ENCODE data around the gene RASA4B.
"Not testable (repeated sequence)": the region's sequence is repeated elsewhere in the genome, so short reads cannot be mapped to it uniquely, and the experiment has no call there.

The RASA4B gene

DNA sequence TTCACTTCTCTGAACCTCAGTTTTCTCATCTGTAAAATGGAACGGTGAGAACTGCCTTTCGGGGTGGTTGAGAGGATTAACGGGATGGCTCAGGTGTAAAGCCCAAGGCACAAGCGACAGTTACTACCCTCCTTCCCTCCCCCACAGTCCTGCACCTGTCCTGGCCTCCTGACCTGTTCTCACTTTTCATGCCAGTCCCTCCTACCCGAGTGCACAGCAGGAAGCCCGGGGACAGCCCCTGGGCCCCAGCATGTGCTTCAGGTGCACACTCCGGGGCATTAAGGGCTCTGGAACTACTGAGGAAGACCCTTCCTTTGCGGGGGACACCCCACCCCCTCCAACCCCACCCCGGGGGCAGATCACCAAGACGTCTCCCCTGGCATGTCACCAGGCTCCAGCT lies 626 bp downstream of the RASA4B start:
- H3K79me1 ChIP-seq (ENCODE audit: low read depth, low read length); H3K14ac ChIP-seq (ENCODE audit: low read length); H2BK120ac ChIP-seq (ENCODE audit: low read depth, low read length); H3K23ac ChIP-seq (ENCODE audit: low read depth, low read length, poor library complexity); H3K9ac ChIP-seq (ENCODE audit: low read depth, low read length, poor library complexity); H3K27me3 ChIP-seq (ENCODE audit: control insufficient read depth in 3 of 3, insufficient read depth in 3 of 3, low read depth in 1 of 3, low read length in 3 of 3); DNase-seq (ENCODE audit: low spot score); H3K4me2 ChIP-seq (ENCODE audit: insufficient read depth, low read length, poor library complexity, severe bottlenecking); H3K4me1 ChIP-seq (ENCODE audit: control insufficient read depth in 2 of 2, insufficient read depth in 1 of 2, low read depth in 1 of 2, low read length in 2 of 2); H3K4me3 ChIP-seq (ENCODE audit: low read length in 2 of 2); H4K91ac ChIP-seq (ENCODE audit: low read depth, low read length, poor library complexity); H3K9me3 ChIP-seq (replicated peaks in 1 of 2; ENCODE audit: control insufficient read depth in 2 of 2, insufficient read depth in 1 of 2, low read depth in 1 of 2, low read length in 2 of 2); H3K4ac ChIP-seq (ENCODE audit: low read length); H4K8ac ChIP-seq (ENCODE audit: low read depth, low read length); H2AFZ ChIP-seq (ENCODE audit: low read length); H3K18ac ChIP-seq (ENCODE audit: low read length); H2BK5ac ChIP-seq (ENCODE audit: low read length); H2BK12ac ChIP-seq (ENCODE audit: low read length); H2BK15ac ChIP-seq (ENCODE audit: low read length); H2AK5ac ChIP-seq (ENCODE audit: low read depth, low read length); H3K36me3 ChIP-seq (replicated peaks in 1 of 2; ENCODE audit: control insufficient read depth in 2 of 2, insufficient read depth in 2 of 2, low read length in 2 of 2); H3K27ac ChIP-seq (replicated peaks; ENCODE audit: low read length): not testable (repeated sequence)
- no CpG with 5 or more reads among the region's 10 CpGs for WGBS, 2 donors (ENCODE audit: extremely low coverage in 2 of 2, insufficient read length in 2 of 2, insufficient replicate concordance in 1 of 2)

DNA sequence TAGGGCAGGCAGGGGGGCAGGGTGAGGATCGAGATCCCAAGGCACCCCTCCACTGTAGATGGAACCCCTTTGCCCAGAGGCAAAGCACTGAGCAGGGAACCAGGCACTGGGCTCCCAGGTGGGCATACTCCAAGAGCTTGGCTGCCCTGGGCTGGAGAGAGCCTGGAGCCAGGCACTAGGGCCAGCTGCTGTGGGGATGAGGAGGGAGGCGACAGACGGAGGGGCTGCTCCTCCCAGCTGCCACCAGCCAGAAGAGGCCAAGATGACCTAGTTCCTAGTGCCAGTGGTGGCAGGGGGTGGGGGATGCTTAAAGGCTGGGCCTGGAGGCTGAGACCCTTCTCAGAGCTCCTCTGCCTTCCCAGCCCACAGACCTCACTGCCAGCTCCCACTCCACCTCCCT lies 1.7 kb downstream of the RASA4B start:
- not testable (repeated sequence) for H3K4me3 ChIP-seq (ENCODE audit: low read length in 2 of 2); H3K4me2 ChIP-seq (ENCODE audit: insufficient read depth, low read length, poor library complexity, severe bottlenecking); H3K79me1 ChIP-seq (ENCODE audit: low read depth, low read length); H4K91ac ChIP-seq (ENCODE audit: low read depth, low read length, poor library complexity); H2BK12ac ChIP-seq (ENCODE audit: low read length); H3K9ac ChIP-seq (ENCODE audit: low read depth, low read length, poor library complexity); DNase-seq (ENCODE audit: low spot score); H2AFZ ChIP-seq (ENCODE audit: low read length); H3K27me3 ChIP-seq (ENCODE audit: control insufficient read depth in 3 of 3, insufficient read depth in 3 of 3, low read depth in 1 of 3, low read length in 3 of 3); H3K14ac ChIP-seq (ENCODE audit: low read length); H4K8ac ChIP-seq (ENCODE audit: low read depth, low read length); H2AK5ac ChIP-seq (ENCODE audit: low read depth, low read length); H3K27ac ChIP-seq (replicated peaks; ENCODE audit: low read length); H3K36me3 ChIP-seq (replicated peaks in 1 of 2; ENCODE audit: control insufficient read depth in 2 of 2, insufficient read depth in 2 of 2, low read length in 2 of 2); H2BK120ac ChIP-seq (ENCODE audit: low read depth, low read length); H2BK5ac ChIP-seq (ENCODE audit: low read length); H2BK15ac ChIP-seq (ENCODE audit: low read length); H3K9me3 ChIP-seq (replicated peaks in 1 of 2; ENCODE audit: control insufficient read depth in 2 of 2, insufficient read depth in 1 of 2, low read depth in 1 of 2, low read length in 2 of 2); H3K18ac ChIP-seq (ENCODE audit: low read length); H3K4me1 ChIP-seq (ENCODE audit: control insufficient read depth in 2 of 2, insufficient read depth in 1 of 2, low read depth in 1 of 2, low read length in 2 of 2); H3K4ac ChIP-seq (ENCODE audit: low read length); H3K23ac ChIP-seq (ENCODE audit: low read depth, low read length, poor library complexity)
- no CpG with 5 or more reads among the region's 3 CpGs for WGBS, 2 donors (ENCODE audit: extremely low coverage in 2 of 2, insufficient read length in 2 of 2, insufficient replicate concordance in 1 of 2)

DNA sequence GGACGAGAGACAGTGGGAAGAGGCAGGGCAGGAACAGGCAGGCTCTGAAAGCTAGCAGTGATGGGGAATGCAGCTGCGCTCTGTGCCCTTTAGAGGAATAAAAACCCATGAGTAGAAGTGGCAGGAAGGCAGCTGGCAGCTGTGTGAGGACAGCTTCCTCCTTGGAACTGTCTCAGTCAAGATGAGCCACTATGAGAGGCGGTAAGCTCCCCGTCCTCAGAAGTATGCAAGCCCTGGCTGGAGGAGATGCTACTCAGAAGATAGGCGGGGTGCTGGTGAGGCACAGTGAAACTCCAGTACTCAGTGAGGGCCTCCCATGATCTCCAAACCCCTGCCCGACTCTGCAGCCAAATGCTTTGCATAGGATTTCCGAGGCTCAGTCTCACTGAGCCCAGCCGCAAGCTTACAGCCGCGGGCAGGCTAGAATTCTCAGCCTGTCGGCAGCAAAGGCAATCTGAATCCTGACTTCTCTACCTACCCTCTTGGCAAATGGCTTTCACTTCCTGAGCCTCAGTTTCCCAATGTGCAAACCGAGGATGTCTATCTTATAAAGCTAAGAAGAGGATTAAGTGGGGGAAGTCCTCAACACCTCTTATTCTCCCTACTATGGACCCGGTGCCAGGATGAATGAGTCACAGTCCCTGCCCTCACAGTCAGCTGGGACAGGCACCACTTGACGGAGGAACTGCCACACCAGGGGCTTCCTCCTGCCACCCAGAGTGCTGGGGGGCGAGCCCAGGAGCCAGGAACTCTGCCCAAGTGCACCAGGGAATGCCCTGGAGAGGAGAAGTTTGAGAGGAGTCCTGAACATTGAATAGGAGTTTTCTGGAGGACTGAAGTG lies 2.5 kb downstream of the RASA4B start:
- H2BK5ac ChIP-seq (ENCODE audit: low read length); H2BK15ac ChIP-seq (ENCODE audit: low read length); H3K23ac ChIP-seq (ENCODE audit: low read depth, low read length, poor library complexity); H3K27me3 ChIP-seq (ENCODE audit: control insufficient read depth in 3 of 3, insufficient read depth in 3 of 3, low read depth in 1 of 3, low read length in 3 of 3); H3K9me3 ChIP-seq (replicated peaks in 1 of 2; ENCODE audit: control insufficient read depth in 2 of 2, insufficient read depth in 1 of 2, low read depth in 1 of 2, low read length in 2 of 2); H3K4me1 ChIP-seq (ENCODE audit: control insufficient read depth in 2 of 2, insufficient read depth in 1 of 2, low read depth in 1 of 2, low read length in 2 of 2); H2AFZ ChIP-seq (ENCODE audit: low read length); H3K18ac ChIP-seq (ENCODE audit: low read length); H2BK120ac ChIP-seq (ENCODE audit: low read depth, low read length); H3K36me3 ChIP-seq (replicated peaks in 1 of 2; ENCODE audit: control insufficient read depth in 2 of 2, insufficient read depth in 2 of 2, low read length in 2 of 2); H3K4me2 ChIP-seq (ENCODE audit: insufficient read depth, low read length, poor library complexity, severe bottlenecking); H4K91ac ChIP-seq (ENCODE audit: low read depth, low read length, poor library complexity); H3K9ac ChIP-seq (ENCODE audit: low read depth, low read length, poor library complexity); H3K79me1 ChIP-seq (ENCODE audit: low read depth, low read length); H3K4ac ChIP-seq (ENCODE audit: low read length); H2AK5ac ChIP-seq (ENCODE audit: low read depth, low read length); DNase-seq (ENCODE audit: low spot score); H3K4me3 ChIP-seq (ENCODE audit: low read length in 2 of 2); H3K14ac ChIP-seq (ENCODE audit: low read length); H4K8ac ChIP-seq (ENCODE audit: low read depth, low read length); H2BK12ac ChIP-seq (ENCODE audit: low read length); H3K27ac ChIP-seq (replicated peaks; ENCODE audit: low read length): not testable (repeated sequence)
- WGBS, 2 donors (ENCODE audit: extremely low coverage in 2 of 2, insufficient read length in 2 of 2, insufficient replicate concordance in 1 of 2) = no CpG with 5 or more reads among the region's 15 CpGs

- peak overlapping the region in 1 of 2 donors; percentile 36 for H3K4me3 ChIP-seq (ENCODE audit: low read length in 2 of 2)
- H3K18ac ChIP-seq (ENCODE audit: low read length) = peak overlapping the region; percentile 94
- H3K14ac ChIP-seq (ENCODE audit: low read length); H3K9me3 ChIP-seq (replicated peaks in 1 of 2; ENCODE audit: control insufficient read depth in 2 of 2, insufficient read depth in 1 of 2, low read depth in 1 of 2, low read length in 2 of 2); H2BK15ac ChIP-seq (ENCODE audit: low read length); H3K23ac ChIP-seq (ENCODE audit: low read depth, low read length, poor library complexity); H2BK5ac ChIP-seq (ENCODE audit: low read length); H4K8ac ChIP-seq (ENCODE audit: low read depth, low read length); H3K4me1 ChIP-seq (ENCODE audit: control insufficient read depth in 2 of 2, insufficient read depth in 1 of 2, low read depth in 1 of 2, low read length in 2 of 2); H3K27me3 ChIP-seq (ENCODE audit: control insufficient read depth in 3 of 3, insufficient read depth in 3 of 3, low read depth in 1 of 3, low read length in 3 of 3); H3K4me2 ChIP-seq (ENCODE audit: insufficient read depth, low read length, poor library complexity, severe bottlenecking); H3K79me1 ChIP-seq (ENCODE audit: low read depth, low read length); H3K36me3 ChIP-seq (replicated peaks in 1 of 2; ENCODE audit: control insufficient read depth in 2 of 2, insufficient read depth in 2 of 2, low read length in 2 of 2); H2BK120ac ChIP-seq (ENCODE audit: low read depth, low read length): not testable (repeated sequence)
- peak overlapping the region; percentile 72 for H3K9ac ChIP-seq (ENCODE audit: low read depth, low read length, poor library complexity)
- no CpG with 5 or more reads among the region's 5 CpGs for WGBS, 2 donors (ENCODE audit: extremely low coverage in 2 of 2, insufficient read length in 2 of 2, insufficient replicate concordance in 1 of 2)
- peak overlapping the region; percentile 76 for H3K4ac ChIP-seq (ENCODE audit: low read length)
- H2AK5ac ChIP-seq (ENCODE audit: low read depth, low read length) = peak overlapping the region; percentile 84
- peak overlapping the region; percentile 76 for H3K27ac ChIP-seq (replicated peaks; ENCODE audit: low read length)
- DNase-seq (ENCODE audit: low spot score) = peak; percentile 86
- H2AFZ ChIP-seq (ENCODE audit: low read length) = peak overlapping the region; percentile 59
- H2BK12ac ChIP-seq (ENCODE audit: low read length) = peak overlapping the region; percentile 99
- H4K91ac ChIP-seq (ENCODE audit: low read depth, low read length, poor library complexity) = peak overlapping the region; percentile 79
These were observed 4.8 kb downstream of the RASA4B start for GRCh38 chr7:102512642-102513221.
